Subcutaneous abdominal adipose tissue (tissue), 5 donors: ENCODE measurements around the gene OSBPL7.
A peak's percentile ranks its signal among the peaks of the same experiment; 100 is the strongest.

Source experiments
- H3K27ac ChIP-seq: one replicate; pipeline ENCODE4 v1.7.0; 2013; ENCODE audit warnings: low read depth, mild to moderate bottlenecking, inconsistent platforms, low read length, moderate library complexity
- H3K27me3 ChIP-seq, 5 donors: one replicate each; pipeline ENCODE4 v1.7.0; 2013; ENCODE audit warnings: low read length in 5 of 5, inconsistent platforms in 1 of 5; ENCODE audit not compliant: control insufficient read depth in 5 of 5, insufficient read depth in 4 of 5
- H3K36me3 ChIP-seq, 5 donors: one replicate each; pipeline ENCODE4 v1.7.0; 2013; ENCODE audit warnings: low read length in 5 of 5; ENCODE audit not compliant: control insufficient read depth in 5 of 5, insufficient read depth in 5 of 5
- H3K4me1 ChIP-seq, 5 donors: one replicate each; pipeline ENCODE4 v1.7.0; 2013; ENCODE audit warnings: low read length in 5 of 5, mild to moderate bottlenecking in 3 of 5, moderate library complexity in 1 of 5; ENCODE audit not compliant: control insufficient read depth in 5 of 5, insufficient read depth in 5 of 5
- H3K4me3 ChIP-seq, 5 donors: one replicate each; pipeline ENCODE4 v1.7.0; 2013; ENCODE audit warnings: low read length in 5 of 5, low read depth in 1 of 5
- H3K9ac ChIP-seq, 5 donors: one replicate each; pipeline ENCODE4 v1.7.0; 2013; ENCODE audit warnings: low read length in 5 of 5, mild to moderate bottlenecking in 4 of 5, moderate library complexity in 3 of 5
- H3K9me3 ChIP-seq, 5 donors: one replicate each; pipeline ENCODE4 v1.7.0; 2013; ENCODE audit warnings: low read length in 5 of 5; ENCODE audit not compliant: control insufficient read depth in 5 of 5
- donor health status: healthy.
- donor health status: healthy.
- donor health status: healthy.
- donor health status: healthy.
- donor health status: healthy.

The OSBPL7 gene

GRCh38 chr17:47829870-47830269, 8.3 kb upstream of the OSBPL7 start:
- H3K4me3 ChIP-seq, result no peak overlapping the region
- no peaks in the 10 kb centered on the region for H3K9me3 ChIP-seq
- no peak overlapping the region for H3K9ac ChIP-seq
- no peak overlapping the region for H3K27ac ChIP-seq
- H3K27me3 ChIP-seq, result no peaks in the 10 kb centered on the region
- H3K36me3 ChIP-seq, result peaks cover 0 to 35% (median 28%) of the 10 kb centered on the region in 5 donors
- H3K4me1 ChIP-seq, result peaks cover 8 to 43% (median 38%) of the 10 kb centered on the region in 5 donors

GRCh38 chr17:47823519-47823918, 1.9 kb upstream of the OSBPL7 start:
- H3K27me3 ChIP-seq, result peaks cover 0 to 7% (median 0%) of the 10 kb centered on the region in 5 donors
- H3K27ac ChIP-seq, result no peak overlapping the region
- H3K36me3 ChIP-seq, result peaks cover 0 to 59% (median 53%) of the 10 kb centered on the region in 5 donors
- no peaks in the 10 kb centered on the region for H3K9me3 ChIP-seq
- H3K4me3 ChIP-seq, result no peak overlapping the region
- H3K4me1 ChIP-seq, result peaks cover 2 to 29% (median 22%) of the 10 kb centered on the region in 5 donors
- H3K9ac ChIP-seq, result no peak overlapping the region

GRCh38 chr17:47822785-47823184, 1.2 kb upstream of the OSBPL7 start:
- H3K9ac ChIP-seq, result peak overlapping the region in 1 of 5 donors; percentile 33
- H3K4me3 ChIP-seq, result no peak overlapping the region
- peaks cover 0 to 7% (median 0%) of the 10 kb centered on the region in 5 donors for H3K27me3 ChIP-seq
- H3K36me3 ChIP-seq, result peaks cover 0 to 59% (median 53%) of the 10 kb centered on the region in 5 donors
- H3K4me1 ChIP-seq, result peaks cover 2 to 29% (median 22%) of the 10 kb centered on the region in 5 donors
- H3K9me3 ChIP-seq, result no peaks in the 10 kb centered on the region
- H3K27ac ChIP-seq, result no peak overlapping the region

DNA sequence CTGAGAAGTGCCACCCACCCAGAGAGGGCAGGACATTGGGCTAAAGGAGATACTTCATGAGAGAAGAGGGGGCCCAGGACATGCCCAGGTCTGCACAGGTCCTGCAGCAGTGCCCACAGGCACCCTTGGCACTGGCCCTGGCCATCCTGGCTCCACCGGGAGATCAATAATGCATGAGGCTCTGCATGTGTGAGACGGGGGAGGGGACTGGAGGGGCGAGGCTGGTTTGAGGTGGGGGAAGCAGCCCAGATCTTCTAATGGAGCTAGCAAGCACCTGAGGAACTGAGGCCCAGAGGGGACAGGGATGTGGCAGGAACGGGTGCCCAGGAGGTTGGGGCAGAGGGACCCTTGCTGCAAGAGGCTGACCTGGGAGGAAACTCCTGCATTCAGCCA, 567 bp downstream of the OSBPL7 start:
- Histone ChIP-seq H3K27me3 (peaks cover 0 to 7% (median 0%) of the 10 kb centered on the region in 5 donors), H3K4me1 (peaks cover 2 to 29% (median 22%) of the 10 kb centered on the region in 5 donors), H3K9ac (peak overlapping the region in 3 of 5 donors; percentile 69 to 79 (median 78)), H3K36me3 (peaks cover 0 to 60% (median 53%) of the 10 kb centered on the region in 5 donors), H3K27ac (no peak overlapping the region), H3K4me3 (peak overlapping the region; percentile 63 to 82 (median 74)), H3K9me3 (no peaks in the 10 kb centered on the region)

DNA sequence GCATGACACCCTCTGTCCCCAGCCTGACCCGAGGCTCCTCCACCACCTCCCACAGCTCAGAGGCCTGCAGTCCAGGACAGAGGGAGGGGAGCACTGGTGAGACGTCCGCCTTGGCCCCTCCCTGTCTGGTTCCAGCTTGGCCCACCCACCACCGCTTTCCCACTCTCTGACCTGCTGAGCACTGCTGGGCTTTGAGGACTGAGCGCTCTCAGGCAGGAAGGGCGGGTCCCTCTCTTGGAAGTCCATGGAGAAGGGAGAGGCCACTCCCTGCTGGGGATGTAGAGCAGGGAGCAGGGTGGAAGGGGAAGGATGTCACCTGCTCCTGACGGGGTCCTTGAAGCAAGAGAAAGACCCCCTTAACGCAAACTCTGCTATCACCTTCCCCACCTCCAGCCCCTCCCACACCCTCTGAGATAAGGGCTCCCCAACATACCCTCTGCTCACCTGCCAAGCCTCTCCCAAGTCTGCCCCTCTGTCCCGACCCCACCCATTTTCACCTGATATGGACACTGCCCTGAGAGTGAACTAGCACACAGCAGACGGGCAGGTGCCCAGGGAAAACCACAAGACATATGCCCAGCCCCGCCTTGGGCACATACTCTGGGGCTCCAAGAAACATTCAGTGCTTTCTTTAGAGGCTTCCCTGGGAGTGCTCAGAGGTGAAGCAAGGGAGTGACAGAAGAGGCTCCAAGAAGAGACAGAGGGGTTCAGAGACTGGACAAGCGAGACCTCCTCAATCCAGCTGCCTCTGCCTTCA, 1.4 kb downstream of the OSBPL7 start:
- H3K4me1 ChIP-seq, result peaks cover 2 to 29% (median 22%) of the 10 kb centered on the region in 5 donors
- peak overlapping the region in 2 of 5 donors; percentile 63 to 74 for H3K4me3 ChIP-seq
- no peak overlapping the region for H3K27ac ChIP-seq
- H3K27me3 ChIP-seq, result peaks cover 0 to 7% (median 0%) of the 10 kb centered on the region in 5 donors
- H3K9me3 ChIP-seq, result no peaks in the 10 kb centered on the region
- peak overlapping the region in 1 of 5 donors; percentile 79 for H3K9ac ChIP-seq
- H3K36me3 ChIP-seq, result peaks cover 0 to 62% (median 47%) of the 10 kb centered on the region in 5 donors

DNA sequence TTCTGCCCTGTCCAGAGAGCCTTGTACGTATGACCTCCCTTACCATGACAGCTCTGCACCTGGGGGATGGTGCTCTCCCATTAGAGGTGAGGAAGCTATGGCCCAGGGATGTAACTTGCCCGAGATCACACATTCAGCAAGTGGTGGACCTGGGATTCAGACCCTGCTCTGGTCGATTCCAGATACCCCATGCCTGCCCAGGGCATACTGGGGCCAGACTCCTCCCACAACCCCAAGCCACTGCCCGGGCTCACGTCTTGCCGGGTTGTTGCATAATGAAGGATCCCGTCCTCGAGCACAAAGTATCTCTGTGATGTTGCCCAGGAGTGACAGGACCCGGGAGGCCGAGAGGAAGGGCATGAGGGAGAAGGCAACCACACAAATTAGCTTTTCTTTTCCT, 2.1 kb downstream of the OSBPL7 start:
- Histone ChIP-seq H3K36me3 (peaks cover 0 to 67% (median 52%) of the 10 kb centered on the region in 5 donors), H3K9me3 (no peaks in the 10 kb centered on the region), H3K4me3 (no peak overlapping the region), H3K4me1 (peaks cover 2 to 29% (median 22%) of the 10 kb centered on the region in 5 donors), H3K9ac (no peak overlapping the region), H3K27me3 (peaks cover 0 to 7% (median 0%) of the 10 kb centered on the region in 5 donors), H3K27ac (no peak overlapping the region)

- peaks cover 0 to 67% (median 48%) of the 10 kb centered on the region in 5 donors for H3K36me3 ChIP-seq
- H3K27me3 ChIP-seq, result peaks cover 0 to 7% (median 0%) of the 10 kb centered on the region in 5 donors
- H3K9ac ChIP-seq, result no peak overlapping the region
- no peak overlapping the region for H3K27ac ChIP-seq
- H3K9me3 ChIP-seq, result no peaks in the 10 kb centered on the region
- no peak overlapping the region for H3K4me3 ChIP-seq
- peaks cover 2 to 29% (median 22%) of the 10 kb centered on the region in 5 donors for H3K4me1 ChIP-seq
Measured at GRCh38 chr17:47818002-47818695, 3.4 kb downstream of the OSBPL7 start.

GRCh38 chr17:47816947-47817346, 4.6 kb downstream of the OSBPL7 start:
- Histone ChIP-seq H3K27me3 (peaks cover 0 to 7% (median 0%) of the 10 kb centered on the region in 5 donors), H3K9ac (no peak overlapping the region), H3K4me3 (no peak overlapping the region), H3K9me3 (no peaks in the 10 kb centered on the region), H3K4me1 (peaks cover 0 to 21% (median 15%) of the 10 kb centered on the region in 5 donors), H3K27ac (no peak overlapping the region), H3K36me3 (peaks cover 0 to 75% (median 53%) of the 10 kb centered on the region in 5 donors)

DNA sequence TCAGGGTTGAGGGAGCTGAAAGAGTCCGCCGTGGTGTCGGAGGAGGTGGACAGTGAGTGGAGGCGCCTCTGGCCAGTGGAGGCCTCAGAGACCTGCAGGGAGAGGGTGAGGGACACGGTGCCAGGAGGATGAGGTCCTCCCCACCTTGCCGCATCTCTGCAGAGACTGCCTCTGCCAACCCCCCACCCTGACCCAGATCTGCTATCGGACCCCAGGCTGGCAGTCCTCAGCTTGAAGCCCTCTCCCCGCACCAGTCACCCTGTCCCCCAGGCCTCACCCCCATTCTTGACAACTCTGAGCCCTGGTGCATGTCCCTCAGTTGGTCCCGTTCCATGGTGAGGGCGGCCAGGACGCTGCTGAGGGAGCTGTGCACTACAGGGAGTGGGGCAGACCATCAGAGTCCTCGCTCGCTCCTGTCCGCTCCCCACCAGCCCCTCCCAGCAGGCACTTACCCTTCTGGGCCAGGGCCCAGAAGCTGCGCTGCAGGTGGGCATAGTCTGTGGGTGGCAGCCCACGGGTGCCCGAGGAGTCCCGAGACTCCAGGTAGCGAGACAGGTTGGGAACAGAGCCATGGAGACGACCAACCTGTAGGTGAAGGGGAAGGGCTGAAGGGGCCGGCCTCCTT, 5.4 kb downstream of the OSBPL7 start:
- Histone ChIP-seq H3K27ac (no peak overlapping the region), H3K9ac (no peak overlapping the region), H3K4me3 (no peak overlapping the region), H3K4me1 (peaks cover 0 to 17% (median 13%) of the 10 kb centered on the region in 5 donors), H3K36me3 (peaks cover 0 to 78% (median 53%) of the 10 kb centered on the region in 5 donors), H3K9me3 (no peaks in the 10 kb centered on the region), H3K27me3 (peaks cover 0 to 7% (median 0%) of the 10 kb centered on the region in 5 donors)
